GM18511 (cell line): ENCODE data around the gene GOLGA8N.
"Not testable (repeated sequence)": the region's sequence is repeated elsewhere in the genome, so short reads cannot be mapped to it uniquely, and the experiment has no call there.

Experiments
- ATAC-seq: cut with Tn5 transposase; IDR thresholded peaks from one replicate; pipeline ENCODE4 v1.9.1; 2021; ENCODE audit warnings: mild to moderate bottlenecking, moderate library complexity; ENCODE audit not compliant: unreplicated experiment

Gene GOLGA8N

DNA sequence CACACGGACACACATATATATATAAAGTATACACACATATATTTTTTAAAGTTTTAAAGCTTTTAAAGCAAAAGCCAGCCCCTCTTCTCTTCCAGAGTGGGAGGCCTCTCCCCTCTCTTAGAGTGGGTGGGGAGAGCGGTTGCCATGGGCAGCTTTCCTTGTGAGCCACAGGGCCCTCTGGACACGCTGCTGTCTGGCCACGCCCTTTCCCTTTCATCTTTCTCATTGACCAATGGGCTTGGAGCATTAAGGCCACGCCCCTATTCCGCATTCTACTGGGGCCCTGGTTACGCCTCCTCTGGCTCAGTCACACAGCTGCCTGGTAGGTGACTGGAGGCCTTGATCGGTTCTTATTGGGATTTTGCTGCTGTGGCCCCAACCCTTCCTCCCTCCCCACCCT, at the start of gene GOLGA8N:
TSS of gene GOLGA8N (plus strand) at position 306 of the 400 bp plus-strand sequence.
- ATAC-seq, result not testable (repeated sequence)

DNA sequence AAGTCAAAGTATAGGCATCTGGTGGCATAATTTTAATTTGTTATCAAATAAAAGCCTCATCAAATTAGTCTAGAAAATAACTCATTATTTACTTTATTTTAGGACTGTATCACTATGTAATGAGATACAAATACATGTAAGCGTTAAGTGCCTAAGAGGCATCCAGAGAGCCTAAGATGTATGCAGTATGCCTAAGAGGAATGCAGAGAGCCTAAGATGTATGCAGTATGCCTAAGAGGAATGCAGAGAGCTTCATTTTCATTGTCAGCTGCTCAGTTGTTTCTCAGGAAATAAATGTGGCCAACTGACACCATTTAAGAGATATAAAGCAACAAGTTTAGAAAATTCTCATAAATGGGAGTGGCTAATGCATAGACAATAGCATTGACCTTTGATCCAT, 49.8 kb upstream of the GOLGA8N start:
- not testable (repeated sequence) for ATAC-seq

DNA sequence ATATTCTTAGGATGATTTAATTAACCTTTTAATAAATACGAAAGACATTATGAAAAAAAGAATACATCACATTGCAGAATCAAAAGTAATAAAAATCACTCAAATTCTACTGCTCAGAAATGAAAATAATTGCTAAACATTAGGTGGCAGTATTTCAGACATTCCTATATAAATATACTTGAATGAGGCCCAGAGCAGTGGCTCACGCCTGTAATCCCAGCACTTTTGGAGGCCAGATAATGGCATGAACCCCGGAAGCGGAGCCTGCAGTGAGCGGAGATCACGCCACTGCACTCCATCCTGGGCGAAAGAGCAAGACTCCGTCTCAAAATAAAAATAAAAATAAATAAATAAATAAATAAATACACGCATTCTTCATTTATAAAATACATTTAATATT, 48.1 kb upstream of the GOLGA8N start:
- not testable (repeated sequence) for ATAC-seq

DNA sequence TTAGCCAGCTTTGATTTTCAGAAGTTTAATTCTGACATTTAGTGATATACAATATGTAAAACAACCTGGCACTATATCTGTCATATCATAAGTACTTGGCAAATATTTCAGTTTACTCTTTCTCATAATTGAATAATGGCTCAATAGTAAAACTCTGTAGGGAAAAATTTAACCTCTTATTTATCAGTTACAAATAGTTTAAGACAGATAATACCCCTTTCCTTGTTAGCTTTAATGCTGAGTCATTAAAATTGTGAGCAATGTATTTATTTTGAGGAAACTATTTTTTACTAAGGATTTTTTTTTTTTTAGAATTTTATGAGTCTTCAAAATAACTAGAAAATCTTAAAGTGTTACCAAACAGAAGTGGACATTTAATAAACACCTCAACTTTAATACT, 38.7 kb upstream of the GOLGA8N start:
- not testable (repeated sequence) for ATAC-seq

DNA sequence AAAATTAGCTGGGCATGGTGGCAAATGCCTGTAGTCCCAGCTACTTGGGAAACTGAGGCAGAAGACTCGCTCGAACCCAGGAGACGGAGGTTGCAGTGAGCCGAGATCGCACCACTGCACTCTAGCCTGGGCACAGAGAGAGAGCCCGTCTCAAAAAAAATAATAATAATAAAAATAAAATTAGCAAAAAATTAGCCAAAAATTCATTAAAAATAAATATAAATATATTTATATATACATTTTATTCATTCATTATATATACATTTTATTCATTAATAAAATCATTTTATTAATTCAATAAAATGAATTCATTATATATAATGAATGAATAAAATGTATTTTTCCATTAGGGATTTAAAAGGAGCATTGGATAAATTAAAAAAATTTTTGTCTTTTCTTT, 31.1 kb upstream of the GOLGA8N start:
- ATAC-seq, result not testable (repeated sequence)

DNA sequence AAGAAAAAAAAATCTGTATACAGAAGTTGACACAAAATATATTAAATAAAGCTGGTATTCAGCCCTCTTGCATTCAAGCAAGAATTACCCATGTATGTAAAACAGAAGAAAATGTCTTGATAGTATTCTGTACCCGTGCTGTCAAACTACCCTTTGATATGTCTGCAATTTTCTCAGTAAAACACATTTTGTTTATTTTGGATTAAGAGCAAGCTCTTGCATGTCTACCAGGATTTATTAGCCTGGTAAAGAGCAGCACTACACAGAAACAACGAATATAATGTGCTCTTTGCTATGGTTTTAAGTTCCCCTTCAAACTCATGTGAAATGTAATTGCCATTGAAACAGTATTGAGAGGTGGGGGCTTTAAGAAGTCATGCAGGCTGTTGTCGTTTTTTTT, 24.3 kb upstream of the GOLGA8N start:
- not testable (repeated sequence) for ATAC-seq

DNA sequence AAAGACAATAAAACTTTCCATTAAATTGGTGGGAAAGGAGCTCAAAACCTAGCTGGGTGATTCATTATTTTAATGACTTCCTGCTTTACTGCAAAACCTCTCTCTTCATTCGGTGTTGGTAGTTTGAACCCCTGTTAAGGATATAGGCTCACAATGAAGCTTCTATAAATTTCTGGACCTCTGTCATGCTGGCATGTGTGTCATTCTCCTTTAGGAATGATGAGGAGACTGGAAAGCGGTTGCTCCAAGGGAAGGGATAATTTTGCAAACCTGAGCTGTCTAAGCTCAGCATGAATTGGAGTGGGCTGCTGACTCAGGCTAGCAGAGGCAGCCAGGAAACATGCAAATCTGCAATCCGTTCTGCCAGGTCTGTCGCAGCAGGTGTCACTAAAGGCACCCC, 14.8 kb upstream of the GOLGA8N start:
- not testable (repeated sequence) for ATAC-seq

DNA sequence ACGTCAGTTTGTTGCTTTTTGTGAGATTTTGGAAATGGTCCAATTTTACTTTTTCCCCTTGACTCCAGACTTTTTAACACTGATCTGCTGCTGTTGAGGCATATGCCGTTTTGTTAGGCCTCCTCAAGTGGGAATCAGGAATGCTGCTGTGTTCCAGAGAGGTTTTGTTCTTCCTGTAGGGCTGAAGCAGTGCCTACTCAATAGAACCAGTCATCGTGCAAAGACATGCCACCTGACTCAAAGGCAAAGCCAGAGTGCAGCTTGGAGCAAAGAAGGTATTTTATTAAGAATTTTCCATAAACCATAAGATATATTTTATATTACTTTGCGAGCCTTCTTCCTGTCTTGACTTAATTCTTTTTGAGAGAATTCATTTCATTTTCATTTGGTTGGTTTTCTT, 7.4 kb upstream of the GOLGA8N start:
- not testable (repeated sequence) for ATAC-seq

DNA sequence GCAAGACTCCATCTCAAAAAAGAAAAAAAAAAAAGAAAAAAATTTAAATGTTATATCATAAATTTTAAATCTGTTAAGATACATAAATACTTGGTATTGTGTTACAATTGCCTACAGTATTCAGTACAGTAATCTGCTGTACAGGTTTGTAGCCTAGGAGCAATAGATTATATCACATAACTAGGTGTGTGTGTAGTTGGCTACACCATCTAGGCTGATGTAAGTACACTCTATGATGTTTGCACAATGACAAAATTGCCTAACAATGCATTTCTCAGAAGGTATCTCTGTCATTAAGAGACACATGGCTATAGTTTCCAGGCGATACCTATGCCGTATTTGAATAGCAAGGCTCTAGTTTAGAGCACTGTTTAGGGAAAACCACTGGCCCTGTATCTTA, 16.3 kb downstream of the GOLGA8N start:
- not testable (repeated sequence) for ATAC-seq

DNA sequence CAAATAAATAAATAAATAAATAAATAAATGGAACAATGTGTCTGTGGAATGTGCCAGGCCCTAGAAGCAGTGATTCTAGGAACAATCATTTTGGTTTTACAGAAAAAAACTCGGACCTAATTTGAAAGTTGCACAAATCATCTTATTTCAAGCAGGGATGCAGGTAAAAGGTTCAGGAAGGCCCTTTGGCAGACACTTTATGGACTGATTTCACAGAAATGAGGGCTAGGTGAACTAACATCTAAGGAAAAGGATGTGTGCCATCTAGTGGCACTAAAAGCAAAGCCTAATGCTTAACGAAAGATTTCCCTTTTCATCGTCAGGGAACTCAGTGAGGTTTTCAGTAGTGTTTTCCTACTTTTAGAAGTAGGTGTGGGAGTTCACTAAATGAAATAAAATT, 17.5 kb downstream of the GOLGA8N start:
- not testable (repeated sequence) for ATAC-seq

DNA sequence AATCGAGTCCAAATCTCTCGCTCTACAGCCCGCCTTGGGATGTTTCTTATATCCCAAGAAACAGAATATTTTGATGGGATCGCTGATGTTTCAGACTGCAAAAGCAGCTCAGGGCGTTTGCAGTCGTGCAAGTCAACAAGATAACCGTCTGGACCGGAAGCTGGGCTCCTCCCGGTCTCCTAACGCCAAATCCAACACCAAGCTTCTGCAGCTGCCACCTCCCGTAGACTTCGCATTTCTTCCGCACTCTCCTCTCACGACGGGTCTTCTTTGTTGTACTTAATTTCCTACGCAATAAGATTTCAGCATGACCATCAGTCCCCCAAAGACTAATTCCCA, 21.4 kb downstream of the GOLGA8N start:
- ATAC-seq, result peak; percentile 29

DNA sequence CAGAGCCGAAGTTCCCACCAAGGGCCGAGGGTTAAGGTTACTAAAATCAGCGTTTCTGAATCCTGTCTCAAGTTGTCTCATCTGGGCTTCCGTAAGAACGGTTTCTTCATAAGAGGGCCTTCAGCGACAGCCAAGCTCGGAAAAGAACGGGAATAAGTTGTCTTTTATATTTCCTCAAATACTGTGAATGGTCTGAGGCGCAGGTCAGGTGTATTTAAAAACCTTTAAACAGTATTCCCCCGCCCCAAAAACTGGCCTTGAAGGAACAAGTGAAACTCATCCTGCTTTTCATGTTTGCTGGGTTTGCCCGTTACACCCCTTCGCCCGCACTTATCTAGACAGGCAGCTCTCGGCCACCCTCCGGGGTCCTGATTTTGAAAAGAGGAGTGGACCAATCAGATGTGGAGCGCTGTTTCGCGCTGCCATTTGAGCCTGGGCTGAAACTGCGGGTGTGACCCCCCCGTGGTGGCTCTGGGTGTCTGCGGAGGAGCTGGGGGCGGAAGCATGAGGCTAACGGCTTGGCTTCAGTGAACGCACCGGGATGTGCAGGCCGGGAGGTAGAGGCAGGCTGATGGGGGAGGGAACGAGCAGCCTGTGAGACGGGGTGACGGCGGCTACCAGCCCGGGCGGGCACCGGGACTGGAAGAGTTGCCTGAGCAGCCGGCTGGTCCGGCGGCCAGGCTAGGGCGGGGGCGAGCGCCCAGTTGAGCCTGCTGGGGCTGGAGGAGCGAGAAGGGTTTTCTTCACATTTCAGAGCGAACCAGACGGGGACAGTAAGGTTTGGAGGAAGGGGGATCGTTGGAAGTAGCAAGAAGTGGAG, 22.0 kb downstream of the GOLGA8N start, which contains the start of gene ARHGAP11A:
TSS of gene ARHGAP11A (plus strand) at position 454 of the 820 bp plus-strand sequence. CDS start 708 bp downstream, outside the sequence.
- ATAC-seq, result peak; percentile 77

DNA sequence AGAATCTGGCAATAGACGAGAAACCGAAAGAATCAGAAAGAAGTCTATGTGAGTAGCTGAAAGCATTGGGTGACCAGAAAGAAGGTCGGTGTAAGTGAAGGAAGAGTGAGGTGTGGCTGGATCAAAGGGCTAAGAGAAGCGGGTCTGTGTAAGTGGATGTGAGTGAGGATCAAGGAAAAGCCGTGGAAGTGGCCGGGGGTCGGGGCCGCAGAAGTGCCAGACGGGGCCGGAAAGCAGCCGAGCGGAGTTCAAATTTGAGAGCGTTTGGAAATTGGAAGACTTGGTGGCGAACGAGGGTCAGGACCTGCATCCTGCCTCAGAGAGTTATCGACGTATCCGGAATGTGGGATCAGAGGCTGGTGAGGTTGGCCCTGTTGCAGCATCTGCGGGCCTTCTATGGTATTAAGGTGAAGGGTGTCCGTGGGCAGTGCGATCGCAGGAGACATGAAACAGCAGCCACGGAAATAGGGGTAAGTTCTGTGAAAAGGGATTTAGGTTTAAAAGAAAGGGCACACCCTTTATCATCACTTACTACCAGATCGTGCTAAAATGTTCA, 22.7 kb downstream of the GOLGA8N start:
- ATAC-seq, result peak; percentile 14

DNA sequence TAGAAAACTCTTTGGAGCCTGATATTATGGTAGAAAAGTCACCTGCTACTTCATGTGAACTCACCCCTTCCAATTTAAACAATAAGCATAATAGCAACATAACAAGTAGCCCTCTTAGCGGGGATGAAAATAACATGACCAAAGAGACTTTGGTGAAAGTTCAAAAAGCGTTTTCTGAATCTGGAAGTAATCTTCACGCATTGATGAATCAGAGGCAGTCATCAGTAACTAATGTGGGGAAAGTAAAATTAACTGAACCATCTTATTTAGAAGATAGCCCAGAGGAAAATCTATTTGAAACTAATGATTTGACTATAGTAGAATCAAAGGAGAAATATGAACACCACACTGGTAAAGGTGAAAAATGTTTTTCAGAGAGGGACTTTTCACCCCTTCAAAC, 43.2 kb downstream of the GOLGA8N start:
- no peak for ATAC-seq

DNA sequence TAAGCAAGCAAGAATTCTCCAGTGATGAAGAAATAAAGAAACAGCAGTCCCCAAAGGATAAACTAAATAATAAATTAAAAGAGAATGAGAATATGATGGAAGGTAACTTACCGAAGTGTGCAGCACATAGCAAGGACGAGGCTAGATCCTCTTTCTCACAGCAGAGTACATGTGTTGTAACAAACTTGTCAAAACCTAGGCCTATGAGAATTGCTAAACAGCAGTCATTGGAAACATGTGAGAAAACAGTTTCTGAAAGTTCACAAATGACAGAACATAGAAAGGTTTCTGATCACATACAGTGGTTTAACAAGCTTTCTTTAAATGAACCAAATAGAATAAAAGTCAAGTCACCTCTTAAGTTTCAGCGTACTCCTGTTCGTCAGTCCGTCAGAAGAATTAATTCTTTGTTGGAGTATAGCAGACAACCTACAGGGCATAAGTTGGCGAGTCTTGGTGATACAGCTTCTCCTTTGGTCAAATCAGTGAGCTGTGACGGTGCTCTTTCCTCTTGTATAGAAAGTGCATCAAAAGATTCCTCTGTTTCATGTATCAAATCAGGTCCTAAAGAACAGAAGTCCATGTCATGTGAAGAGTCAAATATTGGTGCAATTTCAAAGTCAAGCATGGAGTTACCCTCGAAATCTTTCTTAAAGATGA, 43.8 kb downstream of the GOLGA8N start:
- peak; percentile 61 for ATAC-seq

DNA sequence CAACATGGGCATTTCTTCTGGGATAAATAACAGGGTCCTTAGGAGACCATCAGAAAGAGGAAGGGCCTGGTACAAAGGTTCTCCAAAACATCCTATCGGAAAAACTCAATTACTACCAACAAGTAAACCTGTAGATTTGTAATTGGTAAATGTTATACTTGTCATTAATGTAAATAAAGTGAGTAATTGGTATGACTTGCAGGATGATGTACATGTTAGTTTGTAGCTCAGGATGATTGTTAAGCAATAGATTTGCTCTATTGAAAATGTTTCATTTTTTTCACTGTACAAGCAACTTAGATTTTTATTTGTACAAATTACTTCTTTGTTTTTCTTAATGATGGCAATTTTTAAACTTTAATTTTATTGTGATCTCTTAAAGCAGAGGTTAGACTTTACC, 44.4 kb downstream of the GOLGA8N start:
- no peak for ATAC-seq

DNA sequence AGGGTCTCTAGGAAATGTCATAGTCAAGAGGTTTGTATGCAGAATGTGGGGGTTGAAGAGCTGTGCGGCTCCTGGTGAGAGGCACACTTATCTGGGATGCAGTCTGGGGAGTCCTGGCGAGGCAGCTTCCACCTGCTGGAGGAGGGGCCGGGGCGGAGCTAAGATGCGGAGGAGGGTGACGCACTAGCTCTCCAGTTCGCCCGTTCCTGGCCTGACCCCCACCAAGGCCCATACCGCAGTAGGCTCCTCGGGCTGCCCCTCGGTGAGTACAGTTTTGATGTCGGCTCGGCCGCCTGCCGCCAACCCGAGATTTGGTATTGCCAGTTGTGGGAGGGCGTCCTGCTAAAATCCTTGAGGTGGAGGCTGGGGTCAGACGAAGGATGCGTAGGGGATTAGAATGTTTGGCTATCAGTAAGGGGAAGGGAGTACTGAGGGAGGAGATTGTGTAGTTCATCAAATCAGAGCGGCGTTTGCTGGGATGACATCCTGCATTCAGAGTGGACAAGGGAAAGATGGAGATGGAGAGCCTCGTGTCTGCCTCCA, 48.3 kb downstream of the GOLGA8N start, which contains the start of gene SCG5:
TSS of gene SCG5 (plus strand) at position 194 of the 543 bp plus-strand sequence. CDS start 1,883 bp downstream, outside the sequence.
- no peak for ATAC-seq

DNA sequence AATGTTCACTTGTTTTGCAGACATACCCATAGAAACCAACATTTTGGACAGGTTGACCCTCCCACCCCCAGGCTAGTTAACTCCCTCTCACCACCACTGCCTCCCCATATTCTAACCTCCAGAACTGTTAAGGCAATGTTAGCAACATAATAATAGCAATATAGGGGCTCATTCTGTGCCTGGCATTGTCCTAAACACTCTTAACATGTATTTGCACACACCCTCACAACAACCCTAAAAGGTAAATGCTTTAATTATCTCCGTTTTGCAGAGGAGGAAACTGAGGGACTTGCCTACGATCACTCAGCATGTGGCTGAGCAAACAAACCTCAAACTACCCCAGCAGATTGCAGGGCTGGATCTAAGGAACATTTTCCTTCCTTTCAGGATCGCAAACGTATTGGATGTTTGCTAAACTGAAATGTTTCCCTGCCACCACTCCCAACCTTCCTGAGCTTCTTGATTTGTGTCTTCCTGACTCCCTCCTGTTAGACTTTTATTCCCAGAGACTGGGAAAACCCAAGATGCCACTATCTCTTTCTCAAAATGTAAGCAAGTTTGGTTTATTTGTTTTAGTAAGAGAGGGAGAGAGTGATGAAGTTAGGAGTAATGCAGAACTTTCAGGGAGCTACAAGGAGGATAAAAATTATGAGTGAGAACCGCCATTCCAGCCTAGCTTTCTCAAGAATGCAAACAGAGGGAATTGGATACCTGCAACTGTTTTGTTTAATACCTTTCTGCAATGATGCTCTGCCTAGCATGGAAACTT, 49.6 kb downstream of the GOLGA8N start:
- ATAC-seq, result no peak

DNA sequence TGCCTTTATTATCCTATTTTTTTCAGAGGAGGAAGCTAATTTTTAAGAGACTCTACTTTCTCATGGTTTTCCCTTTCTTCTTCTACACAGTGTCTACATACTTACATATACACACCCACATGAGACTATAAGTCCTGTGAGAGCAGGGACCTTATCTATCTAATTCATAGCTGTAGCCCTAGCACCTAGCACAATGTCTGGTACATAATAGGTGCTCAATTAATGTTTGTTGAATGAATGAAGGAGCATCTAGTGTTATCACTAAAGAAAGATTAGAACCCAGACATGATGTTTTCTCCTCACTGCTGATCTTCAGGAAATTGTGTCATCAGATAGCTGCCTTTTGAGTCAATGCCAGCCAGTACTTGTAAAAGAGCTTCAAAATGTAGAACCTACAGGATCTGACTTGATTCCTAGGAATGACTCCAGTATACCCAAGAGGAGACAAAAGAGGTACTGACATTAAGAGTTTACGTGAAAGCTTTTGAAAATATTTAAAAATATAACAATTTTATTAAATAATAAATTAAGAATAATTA, 50.7 kb downstream of the GOLGA8N start:
- ATAC-seq, result no peak

DNA sequence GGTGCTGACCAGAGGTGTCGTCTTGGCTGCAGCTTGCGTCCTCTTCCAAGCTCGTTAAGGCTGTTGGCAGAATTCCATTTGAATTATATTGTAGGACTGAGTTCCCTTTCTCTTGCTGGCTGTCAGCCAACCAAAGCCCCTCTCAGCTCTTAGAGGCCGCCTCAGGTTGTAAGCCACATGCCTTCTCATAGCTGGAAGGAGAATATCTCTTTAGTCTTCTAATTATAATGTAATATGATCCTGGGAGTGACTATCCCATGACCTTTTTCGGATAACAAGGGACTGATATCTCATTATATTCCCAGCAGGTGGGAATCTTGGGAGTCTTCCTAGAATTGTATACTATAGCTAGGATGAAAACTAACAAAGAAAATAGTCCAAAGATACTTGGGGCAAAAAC, 53.0 kb downstream of the GOLGA8N start:
- no peak for ATAC-seq
